CD4-positive, alpha-beta T cell treated with Interleukin-17A for 1 hour (primary cell): Measurements from ENCODE around the gene PRF1.

Source experiments
- DNase-seq: peaks from one replicate; pipeline ENCODE4 v3.0.0-alpha.2; 2020

The PRF1 gene

GRCh38 chr10:70557086-70557845 is 45.3 kb downstream of the PRF1 start:
- DNase-seq = no peak

DNA sequence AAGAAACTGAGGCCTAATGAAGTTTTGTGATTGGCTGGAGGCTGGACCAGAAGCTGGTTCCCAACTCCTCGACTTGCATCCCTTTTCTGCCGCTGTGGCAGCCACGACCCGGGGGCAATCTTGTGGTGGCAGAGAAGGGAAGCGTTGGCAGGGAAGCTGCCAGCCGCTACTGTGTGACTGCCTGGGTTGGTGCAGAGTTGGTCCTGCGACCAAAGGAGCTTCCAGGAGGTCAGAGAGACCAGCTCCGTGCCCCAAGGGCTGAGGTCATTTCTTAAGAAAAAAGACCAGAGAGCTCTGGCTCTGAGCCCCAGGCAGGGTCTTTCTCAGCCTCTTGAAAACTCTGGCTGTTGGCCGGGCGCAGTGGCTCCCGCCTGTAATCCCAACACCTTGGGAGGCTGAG is 47.2 kb downstream of the PRF1 start:
- no peak for DNase-seq

- DNase-seq = no peak
These were observed 50.0 kb downstream of the PRF1 start for GRCh38 chr10:70552586-70552985.

GRCh38 chr10:70551971-70552422 is 50.5 kb downstream of the PRF1 start:
- DNase-seq = no peak

- DNase-seq = no peak
These were observed 51.1 kb downstream of the PRF1 start for GRCh38 chr10:70551466-70551865.

DNA sequence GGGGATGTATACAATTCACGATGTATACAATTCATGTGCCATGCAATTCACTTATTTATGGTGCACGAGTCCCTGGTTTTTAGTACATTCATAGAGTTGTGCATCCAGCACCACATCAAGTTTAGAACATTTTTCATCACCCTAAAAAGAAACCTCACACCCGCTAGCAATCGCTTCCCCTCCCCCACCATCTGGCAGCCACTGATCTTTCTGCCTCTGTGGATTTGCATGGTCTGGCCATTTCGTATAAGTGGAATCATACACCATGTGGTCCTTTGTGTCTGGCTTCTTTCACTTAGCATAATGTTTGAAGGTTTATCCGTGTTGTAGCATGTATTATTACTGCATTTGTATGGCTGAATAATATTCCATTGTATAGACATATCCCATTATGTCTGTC is 52.1 kb downstream of the PRF1 start:
- DNase-seq = no peak

DNA sequence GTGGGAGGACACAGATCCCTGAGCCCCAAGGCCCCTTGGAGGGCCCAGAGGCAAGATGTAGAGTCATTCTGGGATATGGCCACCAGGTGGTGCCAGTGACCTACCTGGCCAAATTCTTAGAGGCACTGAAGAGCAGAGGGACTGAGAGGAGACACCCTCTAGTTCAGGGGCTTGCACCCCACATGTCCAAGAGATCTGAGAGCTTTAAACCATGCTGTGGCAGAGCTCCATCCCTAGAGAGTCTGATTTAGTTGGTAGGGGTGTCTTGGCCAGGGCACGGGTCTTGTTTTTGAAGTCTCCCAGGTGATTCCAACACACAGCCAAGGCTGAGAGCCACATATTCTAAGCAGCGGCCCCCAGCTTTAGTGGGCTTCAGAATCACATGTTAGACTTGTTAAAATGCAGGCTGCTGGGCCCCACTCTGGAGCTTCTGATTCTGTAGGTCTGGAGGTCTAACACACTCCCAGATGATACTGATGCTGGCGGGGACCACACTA is 52.5 kb downstream of the PRF1 start:
- peak; percentile 77 for DNase-seq

- DNase-seq = no peak
These were observed 53.1 kb downstream of the PRF1 start for GRCh38 chr10:70549351-70549961.
